ENCODE measurements around the gene CCL2.

Gene CCL2

GRCh38 chr17:34221411-34221810 is 33.7 kb upstream of the CCL2 start:
- no peak overlapping the region for H2BK12ac ChIP-seq (ENCODE audit: low read length)
- H3K36me3 ChIP-seq (replicated peaks in 1 of 2; ENCODE audit: control insufficient read depth in 2 of 2, insufficient read depth in 2 of 2, low read length in 2 of 2): no peaks in the 10 kb centered on the region
- no peak overlapping the region for H2BK120ac ChIP-seq (ENCODE audit: low read depth, low read length)
- H3K18ac ChIP-seq (ENCODE audit: low read length): no peak overlapping the region
- H2AK5ac ChIP-seq (ENCODE audit: low read depth, low read length): no peak overlapping the region
- H2AFZ ChIP-seq (ENCODE audit: low read length): no peak overlapping the region
- no peaks in the 10 kb centered on the region for H3K79me1 ChIP-seq (ENCODE audit: low read depth, low read length)
- H3K4ac ChIP-seq (ENCODE audit: low read length): no peak overlapping the region
- H3K4me2 ChIP-seq (ENCODE audit: insufficient read depth, low read length, poor library complexity, severe bottlenecking): no peak overlapping the region
- no peak overlapping the region for H2BK5ac ChIP-seq (ENCODE audit: low read length)
- no CpG with 5 or more reads among the region's 4 CpGs for WGBS, 2 donors (ENCODE audit: extremely low coverage in 2 of 2, insufficient read length in 2 of 2, insufficient replicate concordance in 1 of 2)
- H3K4me3 ChIP-seq (ENCODE audit: low read length in 2 of 2): no peak overlapping the region
- H4K91ac ChIP-seq (ENCODE audit: low read depth, low read length, poor library complexity): no peak overlapping the region
- no peak for DNase-seq (ENCODE audit: low spot score)
- H3K27ac ChIP-seq (replicated peaks; ENCODE audit: low read length): no peak overlapping the region
- no peak overlapping the region for H3K9ac ChIP-seq (ENCODE audit: low read depth, low read length, poor library complexity)
- H3K9me3 ChIP-seq (replicated peaks in 1 of 2; ENCODE audit: control insufficient read depth in 2 of 2, insufficient read depth in 1 of 2, low read depth in 1 of 2, low read length in 2 of 2): no peaks in the 10 kb centered on the region
- H3K14ac ChIP-seq (ENCODE audit: low read length): no peak overlapping the region
- no peaks in the 10 kb centered on the region for H3K4me1 ChIP-seq (ENCODE audit: control insufficient read depth in 2 of 2, insufficient read depth in 1 of 2, low read depth in 1 of 2, low read length in 2 of 2)
- H4K8ac ChIP-seq (ENCODE audit: low read depth, low read length): no peak overlapping the region
- no peaks in the 10 kb centered on the region for H3K27me3 ChIP-seq (ENCODE audit: control insufficient read depth in 3 of 3, insufficient read depth in 3 of 3, low read depth in 1 of 3, low read length in 3 of 3)
- no peak overlapping the region for H2BK15ac ChIP-seq (ENCODE audit: low read length)
- no peak overlapping the region for H3K23ac ChIP-seq (ENCODE audit: low read depth, low read length, poor library complexity)

GRCh38 chr17:34222722-34223497 is 32.2 kb upstream of the CCL2 start:
- Histone ChIP-seq H3K4ac (ENCODE audit: low read length) (no peak overlapping the region), H2BK15ac (ENCODE audit: low read length) (no peak overlapping the region), H3K27ac (replicated peaks; ENCODE audit: low read length) (no peak overlapping the region), H2AFZ (ENCODE audit: low read length) (no peak overlapping the region), H3K14ac (ENCODE audit: low read length) (no peak overlapping the region), H3K4me3 (ENCODE audit: low read length in 2 of 2) (no peak overlapping the region), H3K23ac (ENCODE audit: low read depth, low read length, poor library complexity) (no peak overlapping the region), H3K27me3 (ENCODE audit: control insufficient read depth in 3 of 3, insufficient read depth in 3 of 3, low read depth in 1 of 3, low read length in 3 of 3) (no peaks in the 10 kb centered on the region), H2BK120ac (ENCODE audit: low read depth, low read length) (no peak overlapping the region), H2AK5ac (ENCODE audit: low read depth, low read length) (no peak overlapping the region), H3K9me3 (replicated peaks in 1 of 2; ENCODE audit: control insufficient read depth in 2 of 2, insufficient read depth in 1 of 2, low read depth in 1 of 2, low read length in 2 of 2) (no peaks in the 10 kb centered on the region), H3K79me1 (ENCODE audit: low read depth, low read length) (no peaks in the 10 kb centered on the region), H2BK12ac (ENCODE audit: low read length) (no peak overlapping the region), H3K18ac (ENCODE audit: low read length) (no peak overlapping the region), H2BK5ac (ENCODE audit: low read length) (no peak overlapping the region), H4K8ac (ENCODE audit: low read depth, low read length) (no peak overlapping the region), H3K4me2 (ENCODE audit: insufficient read depth, low read length, poor library complexity, severe bottlenecking) (no peak overlapping the region), H3K9ac (ENCODE audit: low read depth, low read length, poor library complexity) (no peak overlapping the region), H4K91ac (ENCODE audit: low read depth, low read length, poor library complexity) (no peak overlapping the region), H3K4me1 (ENCODE audit: control insufficient read depth in 2 of 2, insufficient read depth in 1 of 2, low read depth in 1 of 2, low read length in 2 of 2) (no peaks in the 10 kb centered on the region), H3K36me3 (replicated peaks in 1 of 2; ENCODE audit: control insufficient read depth in 2 of 2, insufficient read depth in 2 of 2, low read length in 2 of 2) (no peaks in the 10 kb centered on the region)
- no peak for DNase-seq (ENCODE audit: low spot score)
- WGBS, 2 donors (ENCODE audit: extremely low coverage in 2 of 2, insufficient read length in 2 of 2, insufficient replicate concordance in 1 of 2): no CpG with 5 or more reads among the region's 3 CpGs

- Histone ChIP-seq H4K91ac (ENCODE audit: low read depth, low read length, poor library complexity) (no peak overlapping the region), H3K27ac (replicated peaks; ENCODE audit: low read length) (no peak overlapping the region), H3K18ac (ENCODE audit: low read length) (no peak overlapping the region), H4K8ac (ENCODE audit: low read depth, low read length) (no peak overlapping the region), H2AK5ac (ENCODE audit: low read depth, low read length) (no peak overlapping the region), H3K14ac (ENCODE audit: low read length) (no peak overlapping the region), H3K36me3 (replicated peaks in 1 of 2; ENCODE audit: control insufficient read depth in 2 of 2, insufficient read depth in 2 of 2, low read length in 2 of 2) (no peaks in the 10 kb centered on the region), H3K79me1 (ENCODE audit: low read depth, low read length) (no peaks in the 10 kb centered on the region), H2BK15ac (ENCODE audit: low read length) (no peak overlapping the region), H2AFZ (ENCODE audit: low read length) (no peak overlapping the region), H3K9me3 (replicated peaks in 1 of 2; ENCODE audit: control insufficient read depth in 2 of 2, insufficient read depth in 1 of 2, low read depth in 1 of 2, low read length in 2 of 2) (no peaks in the 10 kb centered on the region), H3K23ac (ENCODE audit: low read depth, low read length, poor library complexity) (no peak overlapping the region), H2BK12ac (ENCODE audit: low read length) (no peak overlapping the region), H3K27me3 (ENCODE audit: control insufficient read depth in 3 of 3, insufficient read depth in 3 of 3, low read depth in 1 of 3, low read length in 3 of 3) (no peaks in the 10 kb centered on the region), H2BK120ac (ENCODE audit: low read depth, low read length) (no peak overlapping the region), H3K4me3 (ENCODE audit: low read length in 2 of 2) (no peak overlapping the region), H2BK5ac (ENCODE audit: low read length) (no peak overlapping the region), H3K4me1 (ENCODE audit: control insufficient read depth in 2 of 2, insufficient read depth in 1 of 2, low read depth in 1 of 2, low read length in 2 of 2) (no peaks in the 10 kb centered on the region), H3K4ac (ENCODE audit: low read length) (no peak overlapping the region), H3K9ac (ENCODE audit: low read depth, low read length, poor library complexity) (no peak overlapping the region), H3K4me2 (ENCODE audit: insufficient read depth, low read length, poor library complexity, severe bottlenecking) (no peak overlapping the region)
- DNase-seq (ENCODE audit: low spot score): no peak
- no CpG with 5 or more reads among the region's 9 CpGs for WGBS, 2 donors (ENCODE audit: extremely low coverage in 2 of 2, insufficient read length in 2 of 2, insufficient replicate concordance in 1 of 2)
Measured at GRCh38 chr17:34225046-34225445, 30.0 kb upstream of the CCL2 start.

GRCh38 chr17:34226011-34226743 is 28.9 kb upstream of the CCL2 start:
- H3K14ac ChIP-seq (ENCODE audit: low read length): no peak overlapping the region
- no peak overlapping the region for H3K9ac ChIP-seq (ENCODE audit: low read depth, low read length, poor library complexity)
- H3K27me3 ChIP-seq (ENCODE audit: control insufficient read depth in 3 of 3, insufficient read depth in 3 of 3, low read depth in 1 of 3, low read length in 3 of 3): no peaks in the 10 kb centered on the region
- no peak overlapping the region for H3K27ac ChIP-seq (replicated peaks; ENCODE audit: low read length)
- H4K91ac ChIP-seq (ENCODE audit: low read depth, low read length, poor library complexity): no peak overlapping the region
- H2AK5ac ChIP-seq (ENCODE audit: low read depth, low read length): no peak overlapping the region
- H3K36me3 ChIP-seq (replicated peaks in 1 of 2; ENCODE audit: control insufficient read depth in 2 of 2, insufficient read depth in 2 of 2, low read length in 2 of 2): no peaks in the 10 kb centered on the region
- H3K4me1 ChIP-seq (ENCODE audit: control insufficient read depth in 2 of 2, insufficient read depth in 1 of 2, low read depth in 1 of 2, low read length in 2 of 2): no peaks in the 10 kb centered on the region
- H4K8ac ChIP-seq (ENCODE audit: low read depth, low read length): no peak overlapping the region
- H2BK120ac ChIP-seq (ENCODE audit: low read depth, low read length): no peak overlapping the region
- no peak overlapping the region for H3K4me2 ChIP-seq (ENCODE audit: insufficient read depth, low read length, poor library complexity, severe bottlenecking)
- no peak overlapping the region for H2AFZ ChIP-seq (ENCODE audit: low read length)
- H3K79me1 ChIP-seq (ENCODE audit: low read depth, low read length): no peaks in the 10 kb centered on the region
- H3K9me3 ChIP-seq (replicated peaks in 1 of 2; ENCODE audit: control insufficient read depth in 2 of 2, insufficient read depth in 1 of 2, low read depth in 1 of 2, low read length in 2 of 2): no peaks in the 10 kb centered on the region
- no peak overlapping the region for H3K23ac ChIP-seq (ENCODE audit: low read depth, low read length, poor library complexity)
- no peak overlapping the region for H3K4me3 ChIP-seq (ENCODE audit: low read length in 2 of 2)
- H3K4ac ChIP-seq (ENCODE audit: low read length): no peak overlapping the region
- no CpG with 5 or more reads among the region's 3 CpGs for WGBS, 2 donors (ENCODE audit: extremely low coverage in 2 of 2, insufficient read length in 2 of 2, insufficient replicate concordance in 1 of 2)
- no peak for DNase-seq (ENCODE audit: low spot score)
- H2BK12ac ChIP-seq (ENCODE audit: low read length): no peak overlapping the region
- no peak overlapping the region for H2BK5ac ChIP-seq (ENCODE audit: low read length)
- no peak overlapping the region for H2BK15ac ChIP-seq (ENCODE audit: low read length)
- no peak overlapping the region for H3K18ac ChIP-seq (ENCODE audit: low read length)

All from neuronal stem cell (in vitro differentiated cells).